K562 (cell line): ENCODE measurements around the gene MAGI2. TPM values are rescaled to one million over a fixed set of nuclear protein-coding genes. Genes with fewer than 3 reads are reported as not detected.

Experiments used
- ATAC-seq: fragments of 200-7000 bp; cut with Tn5 transposase; 3 replicates; pipeline ENCODE4 v1.9.1; 2020; ENCODE audit warnings: moderate library complexity
- BruUV-seq: library from RNA; stranded (reverse); fragments of 400-500 nt; replicated peaks from 2 replicates; lab custom pipeline; 2021; lab: Mats Ljungman, UMichigan
- CTCF ChIA-PET: fragments of 300-600 bp; formaldehyde crosslinking; extraction: SDS; loops from one replicate; lab custom pipeline; 2021; ENCODE audit warnings: low intra/inter-chr PET ratio; lab: Yijun Ruan, JAX
- POLR2A ChIA-PET: fragments of 300-600, 350-650 bp; sonication (Branson Sonifier 250); formaldehyde crosslinking; extraction: SDS; loops from one replicate; lab custom pipeline; 2021; ENCODE audit warnings: antibody characterized with exemption, inconsistent platforms; lab: Yijun Ruan, JAX
- DNase-seq, 4 experiments: peaks; one replicate each; pipeline versions ENCODE4 v3.0.0 to v3.0.0-alpha.2; 2011 to 2018; ENCODE audit warnings: low spot score in 3 of 4, mixed read lengths in 3 of 4; ENCODE audit errors: extremely low read depth in 1 of 4
- FAIRE-seq: peaks from 2 replicates; lab custom pipeline; 2011; peaks lifted over from hg19 to GRCh38; lab: Jason Lieb, UNC
- H2AFZ ChIP-seq: 2 replicates; pipeline ENCODE4 v1.6.0; 2011; ENCODE audit warnings: low read depth, low read length, control low read depth, inconsistent platforms
- H3K27ac ChIP-seq: fragments of 200-600 bp; 3 replicates; pipeline ENCODE4 v1.8.0; 2011; ENCODE audit warnings: low read depth, mild to moderate bottlenecking, control low read depth, inconsistent platforms, low read length, moderate library complexity, mixed read lengths; ENCODE audit errors: extremely low read depth
- H3K27me3 ChIP-seq, 2 experiments: fragments of 300-600 bp in 1 of 2; 2 replicates in 1 of 2; 3 replicates in 1 of 2; pipeline versions ENCODE4 v1.6.0 to v1.8.0; 2011; ENCODE audit warnings: inconsistent platforms in 2 of 2, low read length in 2 of 2, mild to moderate bottlenecking in 1 of 2, mixed read lengths in 1 of 2, moderate library complexity in 1 of 2; ENCODE audit not compliant: control insufficient read depth in 2 of 2, insufficient read depth in 2 of 2
- H3K36me3 ChIP-seq: fragments of 300-600 bp; 3 replicates; pipeline ENCODE4 v1.8.0; 2011; ENCODE audit warnings: mild to moderate bottlenecking, low read length, inconsistent platforms; ENCODE audit not compliant: control insufficient read depth, insufficient read depth
- H3K4me1 ChIP-seq, 2 experiments: fragments of 200-600 bp in 1 of 2; replicated peaks in 1 of 2; 2 replicates in 1 of 2; 3 replicates in 1 of 2; pipeline versions ENCODE4 v1.5.1 to v1.8.0; 2011; ENCODE audit warnings: inconsistent platforms in 2 of 2, low read length in 2 of 2, mild to moderate bottlenecking in 1 of 2, mixed read lengths in 1 of 2, moderate library complexity in 1 of 2; ENCODE audit not compliant: control insufficient read depth in 2 of 2, insufficient read depth in 2 of 2
- H3K4me2 ChIP-seq: 2 replicates; pipeline ENCODE4 v1.6.1; 2011; ENCODE audit warnings: low read length, control low read depth, inconsistent platforms, mixed read lengths; ENCODE audit not compliant: insufficient read depth
- H3K4me3 ChIP-seq: fragments of 200-600 bp; sonication (generic), shearing (Covaris generic); 2 replicates; pipeline ENCODE4 v1.5.1; 2016; ENCODE audit warnings: control low read depth, inconsistent platforms
- H3K79me2 ChIP-seq: fragments of 200-600 bp; 3 replicates; pipeline ENCODE4 v1.8.0; 2011; ENCODE audit warnings: low read length, inconsistent platforms; ENCODE audit not compliant: control insufficient read depth, insufficient read depth
- H3K9ac ChIP-seq, 2 experiments: 2 replicates each; pipeline versions ENCODE4 v1.6.0 to v1.6.1; 2011; ENCODE audit warnings: low read depth in 2 of 2, low read length in 2 of 2, control low read depth in 1 of 2, inconsistent platforms in 1 of 2, mild to moderate bottlenecking in 1 of 2, mixed read lengths in 1 of 2; ENCODE audit not compliant: insufficient read depth in 1 of 2
- H3K9me1 ChIP-seq: one replicate; pipeline ENCODE4 v1.6.0; 2011; ENCODE audit warnings: inconsistent platforms, mild to moderate bottlenecking, low read length, moderate library complexity; ENCODE audit not compliant: control insufficient read depth, insufficient read depth
- H3K9me3 ChIP-seq: replicated peaks from 2 replicates; pipeline ENCODE4 v1.5.1; 2011; ENCODE audit warnings: low read depth, low read length, inconsistent platforms; ENCODE audit not compliant: control insufficient read depth, insufficient read depth
- H4K20me1 ChIP-seq: replicated peaks from 2 replicates; pipeline ENCODE4 v1.6.1; 2011; ENCODE audit warnings: low read length, inconsistent platforms, mixed read lengths; ENCODE audit not compliant: control insufficient read depth, insufficient read depth
- ARID4B ChIP-seq: sonication (generic); formaldehyde crosslinking; IDR thresholded peaks from 2 replicates; pipeline ENCODE4 v1.8.0; 2022; ENCODE audit warnings: mild to moderate bottlenecking, missing genetic modification reagents
- ATF1 ChIP-seq, 2 experiments: fragments of 450-650 bp in 1 of 2; IDR thresholded peaks; 2 replicates each; pipeline ENCODE4 v1.6.1; 2016; ENCODE audit warnings: missing compliant biosample characterization in 1 of 2, missing genetic modification characterization in 1 of 2
- EP400 ChIP-seq: fragments of 450-650 bp; IDR thresholded peaks from 2 replicates; pipeline ENCODE4 v1.6.1; 2017; ENCODE audit warnings: antibody characterized with exemption, mild to moderate bottlenecking, moderate library complexity
- MBD2 ChIP-seq: sonication (generic); IDR thresholded peaks from 2 replicates; pipeline ENCODE4 v1.6.1; 2016; ENCODE audit warnings: low read depth, borderline replicate concordance
- NR2C2 ChIP-seq, 2 experiments: fragments of 200-800 bp in 1 of 2; sonication (Bioruptor generic) in 1 of 2; sonication (generic) in 1 of 2; formaldehyde crosslinking in 1 of 2; IDR thresholded peaks; 2 replicates each; pipeline versions ENCODE4 v1.6.1 to v1.8.0; 2016 to 2022; ENCODE audit warnings: mild to moderate bottlenecking in 1 of 2, missing compliant biosample characterization in 1 of 2, missing genetic modification characterization in 1 of 2, missing genetic modification reagents in 1 of 2
- PTTG1 ChIP-seq: fragments of 450-650 bp; IDR thresholded peaks from 2 replicates; pipeline ENCODE4 v1.6.1; 2016; ENCODE audit warnings: low read depth, mild to moderate bottlenecking, missing genetic modification characterization, missing compliant biosample characterization
- ZNF277 ChIP-seq: fragments of 250-450 bp; sonication (Bioruptor Pico); IDR thresholded peaks from 2 replicates; pipeline ENCODE4 v1.8.0; 2022; ENCODE audit warnings: inconsistent platforms, mild to moderate bottlenecking, moderate library complexity, borderline replicate concordance
- WGBS: fragments of 100-300 bp; shearing (Covaris generic); methylation state at CpG from one replicate; pipeline ENCODE4 v1.1.6; 2016; ENCODE audit warnings: low coverage, mixed read lengths; ENCODE audit not compliant: insufficient coverage; ENCODE audit errors: missing lambda C conversion rate; 5-methylcytosine and 5-hydroxymethylcytosine counted together
- in situ Hi-C: fragments of 300-500 bp; cut with MboI; formaldehyde crosslinking; loops from 4 replicates; pipeline ENCODE4 v1.15.0; 2018; ENCODE audit warnings: inconsistent platforms, mixed read lengths
- intact Hi-C: fragments of 100-400 bp; cut with micrococcal nuclease; formaldehyde crosslinking; loops from 2 replicates; pipeline ENCODE4 v1.14.2; 2022
- polyA plus RNA-seq, 8 experiments: library from polyadenylated mRNA; depleted of rRNA in 4 of 8; stranded (reverse) in 5 of 8; unstranded in 3 of 8; fragments of >200 nt; fragmentation: Nextera tagmentation in 2 of 8; fragmentation: Illumina TruSeq in 1 of 8; extraction: Ambion mirVana in 2 of 8; extraction: Trizol in 1 of 8; gene quantifications; 2 replicates each; pipeline versions ENCODE4 v1.2.1 to v1.2.3, GENCODE V29; 2011 to 2014; ENCODE audit warnings: inconsistent platforms in 1 of 8, missing spikeins in 1 of 8
- total RNA-seq, 7 experiments: library from RNA; depleted of rRNA in 6 of 7; stranded (reverse); fragments of >200 nt in 6 of 7; fragmentation: Illumina TruSeq in 2 of 7; extraction: Trizol in 2 of 7; gene quantifications; 2 replicates each; pipeline versions ENCODE4 v1.2.1 to v1.2.3, GENCODE V29; 2011 to 2021; ENCODE audit warnings: low replicate concordance in 1 of 7
- TF ChIP-seq, protein P1 (sequence below): fragments of 250-450 bp; sonication (Bioruptor Pico); IDR thresholded peaks from 2 replicates; pipeline ENCODE4 v1.5.0; 2020; ENCODE audit warnings: mild to moderate bottlenecking
- TF ChIP-seq, protein P2 (sequence below): IDR thresholded peaks from 2 replicates; pipeline ENCODE4 v1.6.1; 2011; ENCODE audit not compliant: insufficient read length; ENCODE audit errors: extremely low read depth

MAGI2 gene
- total and polyA plus RNA-seq, 9 of the 15 experiments (the other 6 are each of a cell fraction or from before 2014, with no cell fraction given), result 0.27 to 1.4 (median 0.70) TPM

GRCh38 chr7:78402096-78402495 is 1051.4 kb downstream of the MAGI2 start:
- Histone ChIP-seq H3K9me3 (no peaks in the 10 kb centered on the region), H3K79me2 (no peaks in the 10 kb centered on the region), H3K4me3 (no peak overlapping the region), H2AFZ (no peak overlapping the region), H3K27me3 (no peaks in the 10 kb centered on the region), H3K4me2 (no peak overlapping the region), H3K9ac (no peak overlapping the region), H3K4me1 (no peaks in the 10 kb centered on the region), H3K9me1 (no peaks in the 10 kb centered on the region), H3K27ac (no peak overlapping the region), H4K20me1 (no peaks in the 10 kb centered on the region), H3K36me3 (no peaks in the 10 kb centered on the region)
- ATAC-seq (no peak), DNase-seq (no peak), FAIRE-seq (no peak)
- no TSS peak for BruUV-seq
- ChIA-PET POLR2A (no interaction called here), CTCF (no interaction called here)
- TF ChIP-seq, protein P1, sequence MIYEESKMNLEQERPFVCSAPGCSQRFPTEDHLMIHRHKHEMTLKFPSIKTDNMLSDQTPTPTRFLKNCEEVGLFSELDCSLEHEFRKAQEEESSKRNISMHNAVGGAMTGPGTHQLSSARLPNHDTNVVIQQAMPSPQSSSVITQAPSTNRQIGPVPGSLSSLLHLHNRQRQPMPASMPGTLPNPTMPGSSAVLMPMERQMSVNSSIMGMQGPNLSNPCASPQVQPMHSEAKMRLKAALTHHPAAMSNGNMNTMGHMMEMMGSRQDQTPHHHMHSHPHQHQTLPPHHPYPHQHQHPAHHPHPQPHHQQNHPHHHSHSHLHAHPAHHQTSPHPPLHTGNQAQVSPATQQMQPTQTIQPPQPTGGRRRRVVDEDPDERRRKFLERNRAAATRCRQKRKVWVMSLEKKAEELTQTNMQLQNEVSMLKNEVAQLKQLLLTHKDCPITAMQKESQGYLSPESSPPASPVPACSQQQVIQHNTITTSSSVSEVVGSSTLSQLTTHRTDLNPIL (CRISPR knock-in tag), result no peak
- TF ChIP-seq MBD2 (no peak), ATF1 (CRISPR knock-in tag; IDR thresholded peaks at IDR 0.05) (no peak), ATF1 (tag; IDR thresholded peaks at IDR 0.05) (no peak), PTTG1 (no peak), ZNF277 (no peak), ARID4B (no peak), EP400 (no peak), NR2C2 (CRISPR knock-in tag; IDR thresholded peaks at IDR 0.05) (no peak), NR2C2 (tag; IDR thresholded peaks at IDR 0.05) (no peak)
- TF ChIP-seq, protein P2, sequence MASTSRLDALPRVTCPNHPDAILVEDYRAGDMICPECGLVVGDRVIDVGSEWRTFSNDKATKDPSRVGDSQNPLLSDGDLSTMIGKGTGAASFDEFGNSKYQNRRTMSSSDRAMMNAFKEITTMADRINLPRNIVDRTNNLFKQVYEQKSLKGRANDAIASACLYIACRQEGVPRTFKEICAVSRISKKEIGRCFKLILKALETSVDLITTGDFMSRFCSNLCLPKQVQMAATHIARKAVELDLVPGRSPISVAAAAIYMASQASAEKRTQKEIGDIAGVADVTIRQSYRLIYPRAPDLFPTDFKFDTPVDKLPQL, result no peak
- in situ Hi-C loops (no loop called here), intact Hi-C loops (no loop called here)
- 0% methylated on average over 4 of the region's 4 CpGs for WGBS
